PC-3 (cell line): ENCODE measurements around the gene MICU1. TPM values are rescaled to one million over a fixed set of nuclear protein-coding genes. Genes with fewer than 3 reads are reported as not detected.

Experiments used
- ATAC-seq: fragments of 200-7000 bp; cut with Tn5 transposase; 2 replicates; pipeline ENCODE4 v1.9.1; 2020; ENCODE audit warnings: mild to moderate bottlenecking, moderate library complexity
- BruUV-seq: library from RNA; stranded (reverse); fragments of 400-500 nt; replicated peaks from 2 replicates; lab custom pipeline; 2021; lab: Mats Ljungman, UMichigan
- CTCF ChIA-PET: fragments of 300-600 bp; sonication (Branson Sonifier 250); formaldehyde crosslinking; loops from one replicate; lab custom pipeline; 2022; ENCODE audit warnings: antibody characterized with exemption; lab: Charles Lee
- POLR2A ChIA-PET: fragments of 300-600 bp; sonication (Branson Sonifier 250); formaldehyde crosslinking; loops from one replicate; lab custom pipeline; 2022; ENCODE audit warnings: antibody characterized with exemption; ENCODE audit not compliant: unreplicated experiment; lab: Charles Lee
- DNase-seq: peaks from one replicate; pipeline ENCODE4 v3.0.0-alpha.2; 2015
- H2AFZ ChIP-seq: fragments of 300-600 bp; sonication (generic); 2 replicates; pipeline ENCODE4 v1.6.0; 2016; ENCODE audit warnings: antibody characterized with exemption, low read length
- H3F3A ChIP-seq: fragments of 300-600 bp; sonication (generic); one replicate; pipeline ENCODE4 v1.6.0; 2017; ENCODE audit warnings: antibody characterized with exemption, low read length, control low read depth, mild to moderate bottlenecking; ENCODE audit not compliant: unreplicated experiment
- H3K27ac ChIP-seq: fragments of 300-600 bp; sonication (generic); 2 replicates; pipeline ENCODE4 v1.5.1; 2016; ENCODE audit warnings: mild to moderate bottlenecking, low read length
- H3K27me3 ChIP-seq: fragments of 300-600 bp; sonication (generic); 2 replicates; pipeline ENCODE4 v1.6.1; 2016; ENCODE audit warnings: low read length, mixed read lengths
- H3K36me3 ChIP-seq: fragments of 300-600 bp; sonication (generic); 2 replicates; pipeline ENCODE4 v1.6.1; 2016; ENCODE audit warnings: low read depth, mixed run types, low read length, mixed read lengths
- H3K4me1 ChIP-seq: fragments of 300-600 bp; sonication (generic); 2 replicates; pipeline ENCODE4 v1.5.1; 2016; ENCODE audit warnings: low read length; ENCODE audit not compliant: insufficient read depth
- H3K4me2 ChIP-seq: fragments of 300-600 bp; sonication (generic); 2 replicates; pipeline ENCODE4 v1.6.0; 2016; ENCODE audit warnings: low read length
- H3K4me3 ChIP-seq: fragments of 300-600 bp; sonication (generic); 2 replicates; pipeline ENCODE4 v1.5.1; 2016; ENCODE audit warnings: mild to moderate bottlenecking, low read length, mixed read lengths
- H3K79me2 ChIP-seq: fragments of 300-600 bp; sonication (generic); 2 replicates; pipeline ENCODE4 v1.6.1; 2017; ENCODE audit warnings: low read length, mixed read lengths
- H3K9ac ChIP-seq: fragments of 300-600 bp; sonication (generic); 2 replicates; pipeline ENCODE4 v1.6.0; 2016; ENCODE audit warnings: mild to moderate bottlenecking, low read length
- H3K9me2 ChIP-seq: fragments of 300-600 bp; sonication (generic); replicated peaks from 2 replicates; pipeline ENCODE4 v1.6.1; 2016; ENCODE audit warnings: mixed run types, low read length, mixed read lengths
- H3K9me3 ChIP-seq: fragments of 300-600 bp; sonication (generic); 2 replicates; pipeline ENCODE4 v1.6.1; 2016; ENCODE audit warnings: low read length, mixed read lengths
- H4K20me1 ChIP-seq: fragments of 300-600 bp; sonication (generic); 2 replicates; pipeline ENCODE4 v1.6.1; 2016; ENCODE audit warnings: low read length, mixed read lengths
- CTCF ChIP-seq: fragments of 300-600 bp; sonication (generic); conservative IDR thresholded peaks from 2 replicates; pipeline ENCODE4 v1.5.1; 2017; ENCODE audit warnings: antibody characterized with exemption, low read depth, mild to moderate bottlenecking, low read length
- EZH2 ChIP-seq: fragments of 300-600 bp; sonication (generic); IDR thresholded peaks from one replicate; pipeline ENCODE4 v1.6.1; 2017; ENCODE audit warnings: antibody characterized with exemption, mild to moderate bottlenecking, low read length; ENCODE audit not compliant: unreplicated experiment
- EZH2phosphoT487 ChIP-seq: fragments of 300-600 bp; sonication (generic); IDR thresholded peaks from 2 replicates; pipeline ENCODE4 v1.6.1; 2018; ENCODE audit warnings: mild to moderate bottlenecking, antibody characterized with exemption, low read length, borderline replicate concordance
- intact Hi-C: fragments of 100-400 bp; cut with micrococcal nuclease; formaldehyde crosslinking; loops from 2 replicates; pipeline ENCODE4 v1.9.0; 2023
- total RNA-seq: library from RNA; depleted of rRNA; stranded (reverse); fragments of >200 nt; gene quantifications from 2 replicates; pipeline ENCODE4 v1.2.3, GENCODE V29; 2014

The MICU1 gene
- total RNA-seq, 1 experiment from 2014 or later: 19.8 TPM

DNA sequence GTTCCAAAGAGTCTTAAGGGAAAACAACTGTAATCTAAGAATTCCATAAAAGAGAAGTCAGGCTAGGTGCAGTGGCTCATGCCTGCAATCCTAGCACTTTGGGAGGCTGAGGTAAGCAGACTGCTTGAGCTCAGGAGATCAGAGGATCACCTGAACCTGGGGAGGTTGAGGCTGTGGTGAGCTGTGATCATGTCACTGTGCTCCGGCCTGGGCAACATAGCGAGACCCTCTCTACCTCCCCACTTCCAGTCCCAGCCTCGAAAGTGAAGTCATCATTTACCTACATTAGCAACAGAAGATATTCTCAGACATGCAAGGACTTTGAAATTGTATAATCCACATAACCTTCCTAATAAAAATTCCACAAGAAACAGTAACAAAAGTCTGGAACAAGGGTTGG is 141.4 kb downstream of the MICU1 start:
- no peak overlapping the region for H2AFZ ChIP-seq
- no peaks in the 10 kb centered on the region for H3K79me2 ChIP-seq
- ChIA-PET POLR2A (no interaction called here), CTCF (no interaction called here)
- H4K20me1 ChIP-seq: no peaks in the 10 kb centered on the region
- no peaks in the 10 kb centered on the region for H3K27me3 ChIP-seq
- H3F3A ChIP-seq: no peaks in the 10 kb centered on the region
- DNase-seq: no peak
- H3K9ac ChIP-seq: no peak overlapping the region
- H3K4me2 ChIP-seq: no peak overlapping the region
- BruUV-seq: no TSS peak
- no peaks in the 10 kb centered on the region for H3K4me1 ChIP-seq
- H3K9me2 ChIP-seq: no peaks in the 10 kb centered on the region
- H3K9me3 ChIP-seq: no peaks in the 10 kb centered on the region
- no peak overlapping the region for H3K27ac ChIP-seq
- TF ChIP-seq CTCF: no peak
- TF ChIP-seq EZH2phosphoT487: no peak
- H3K4me3 ChIP-seq: no peak overlapping the region
- intact Hi-C loops: no loop called here
- no peaks in the 10 kb centered on the region for H3K36me3 ChIP-seq
- ATAC-seq: no peak

GRCh38 chr10:72483471-72483870 is 142.4 kb downstream of the MICU1 start:
- no TSS peak for BruUV-seq
- no peak for DNase-seq
- ATAC-seq: no peak

GRCh38 chr10:72480861-72481260 is 145.0 kb downstream of the MICU1 start:
- ChIA-PET POLR2A (no interaction called here), CTCF (no interaction called here)
- Histone ChIP-seq H3K27ac (no peak overlapping the region), H3F3A (no peaks in the 10 kb centered on the region), H3K79me2 (no peaks in the 10 kb centered on the region), H3K9me3 (no peaks in the 10 kb centered on the region), H3K4me3 (no peak overlapping the region), H2AFZ (no peak overlapping the region), H3K36me3 (no peaks in the 10 kb centered on the region), H3K4me2 (no peak overlapping the region), H3K9ac (no peak overlapping the region), H4K20me1 (no peaks in the 10 kb centered on the region), H3K4me1 (no peaks in the 10 kb centered on the region), H3K27me3 (no peaks in the 10 kb centered on the region), H3K9me2 (no peaks in the 10 kb centered on the region)
- DNase-seq (no peak), ATAC-seq (no peak)
- TF ChIP-seq EZH2phosphoT487 (no peak), CTCF (no peak), EZH2 (no peak)
- intact Hi-C loops: no loop called here
- no TSS peak for BruUV-seq

More at GRCh38 chr10:72483471-72483870, 142.4 kb downstream of the MICU1 start:
- no peaks in the 10 kb centered on the region for H3K4me1 ChIP-seq
- no peaks in the 10 kb centered on the region for H3K27me3 ChIP-seq
- H3K79me2 ChIP-seq: no peaks in the 10 kb centered on the region
- ChIA-PET CTCF (no interaction called here), POLR2A (no interaction called here)
- no peak overlapping the region for H3K27ac ChIP-seq
- TF ChIP-seq EZH2phosphoT487 (no peak), CTCF (no peak), EZH2 (no peak)
- H2AFZ ChIP-seq: no peak overlapping the region
- no peak overlapping the region for H3K9ac ChIP-seq
- no peaks in the 10 kb centered on the region for H4K20me1 ChIP-seq
- H3K4me3 ChIP-seq: no peak overlapping the region
- H3K36me3 ChIP-seq: no peaks in the 10 kb centered on the region
- H3K9me3 ChIP-seq: no peaks in the 10 kb centered on the region
- H3K9me2 ChIP-seq: no peaks in the 10 kb centered on the region
- no peak overlapping the region for H3K4me2 ChIP-seq
- no peaks in the 10 kb centered on the region for H3F3A ChIP-seq
- intact Hi-C loops: no loop called here
